GM23248 (cell line): ENCODE results near the gene PDE1A.

ENCODE experiments used
- EZH2 ChIP-seq: fragments of 200-600 bp; sonication (generic); IDR thresholded peaks from 2 replicates; pipeline ENCODE4 v1.6.1; 2018; ENCODE audit warnings: antibody characterized with exemption, mild to moderate bottlenecking; ENCODE audit not compliant: insufficient read depth, poor library complexity, severe bottlenecking
- EZH2phosphoT487 ChIP-seq: fragments of 200-600 bp; sonication (generic); IDR thresholded peaks from 2 replicates; pipeline ENCODE4 v1.6.1; 2018; ENCODE audit warnings: antibody characterized with exemption, moderate library complexity, mild to moderate bottlenecking, low read depth; ENCODE audit not compliant: insufficient read depth

DNA sequence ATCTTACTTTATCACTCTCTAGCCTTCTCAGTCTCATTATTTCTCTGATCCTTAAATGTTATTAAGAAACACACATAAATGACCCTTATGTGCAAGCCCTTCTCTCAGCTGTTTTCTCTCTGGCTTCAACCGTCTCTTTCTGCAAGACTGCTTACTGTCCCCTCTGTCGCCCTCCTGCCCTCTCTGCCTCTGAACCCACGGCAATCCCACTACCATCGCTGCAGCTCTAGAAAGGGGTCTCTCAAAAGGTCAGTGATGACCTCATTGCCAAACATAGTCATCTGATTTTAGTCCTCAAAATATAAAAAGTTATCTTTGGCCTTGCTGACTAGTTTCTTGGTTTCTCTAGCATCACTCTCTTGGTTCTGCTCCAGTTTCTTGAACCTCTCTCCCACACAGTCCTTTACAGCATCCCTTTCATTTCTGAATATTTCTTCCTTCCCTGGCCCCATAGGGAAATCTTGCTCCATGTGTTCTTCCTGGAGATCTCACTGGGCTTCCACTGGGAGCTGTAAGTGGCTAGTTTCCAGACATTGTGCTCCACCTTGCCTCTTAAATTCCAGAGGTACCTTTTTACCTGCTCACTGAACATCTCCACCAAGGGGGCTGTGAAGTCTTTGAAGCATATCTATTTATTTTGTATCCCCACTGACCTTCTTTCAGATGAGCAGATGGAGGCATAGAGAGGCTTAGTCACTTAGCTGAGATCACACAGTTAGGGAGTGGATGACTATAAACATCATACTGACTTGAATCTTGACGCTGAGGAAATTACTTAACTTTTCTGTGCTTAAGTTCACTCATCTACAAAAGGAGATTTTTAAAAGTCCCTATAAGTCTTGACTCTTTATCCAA lies 96.2 kb downstream of the PDE1A start:
- TF ChIP-seq EZH2phosphoT487: no peak
- no peak for TF ChIP-seq EZH2
